ENCODE measurements around the gene TEKT4. TPM values are rescaled to one million over a fixed set of nuclear protein-coding genes. Genes with fewer than 3 reads are reported as not detected.
A peak's percentile ranks its signal among the peaks of the same experiment; 100 is the strongest.

Gene TEKT4
- total and polyA plus RNA-seq, 10 donors = not detected

DNA sequence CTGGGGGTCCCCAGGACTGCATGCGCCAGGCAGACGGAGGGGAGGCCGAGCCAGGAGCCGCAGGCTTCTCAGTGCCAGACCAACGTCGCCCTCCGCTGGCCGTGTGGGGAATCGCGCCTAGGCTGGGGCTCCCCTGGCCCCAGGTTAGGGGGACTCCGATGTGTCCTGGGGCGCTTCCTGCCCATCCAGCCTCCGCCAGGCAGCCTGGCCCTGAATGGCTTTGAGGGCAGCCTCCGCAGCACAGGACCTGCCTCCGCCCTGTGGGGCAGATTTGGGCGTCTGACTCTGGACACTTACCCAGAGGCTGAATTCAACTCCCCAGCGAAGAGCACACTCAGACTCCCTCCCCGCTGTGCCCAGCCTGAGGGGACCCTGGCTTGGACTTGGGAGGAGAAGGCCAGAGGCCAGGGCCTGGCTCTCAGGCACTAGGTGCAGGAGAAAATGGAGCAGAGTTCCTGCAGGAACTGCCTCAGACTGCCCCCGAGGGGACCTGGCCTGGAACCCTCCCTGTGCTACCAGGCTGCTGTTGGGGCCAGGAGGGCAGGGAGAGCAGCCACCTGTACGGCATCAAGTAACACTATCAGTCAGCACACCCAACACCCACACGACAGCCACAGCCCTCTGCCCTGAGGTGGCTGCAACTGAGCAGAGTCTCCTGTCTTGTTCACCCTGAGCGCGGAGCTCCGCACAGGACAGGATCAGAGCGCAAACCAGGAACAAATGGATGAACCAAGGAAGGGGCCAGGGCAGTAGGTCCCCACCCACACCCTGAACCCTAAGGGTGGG is 597 bp upstream of the TEKT4 start:
- TF ChIP-seq POLR2A (IDR thresholded peaks at IDR 0.05) = no peak
- TF ChIP-seq, protein P1, sequence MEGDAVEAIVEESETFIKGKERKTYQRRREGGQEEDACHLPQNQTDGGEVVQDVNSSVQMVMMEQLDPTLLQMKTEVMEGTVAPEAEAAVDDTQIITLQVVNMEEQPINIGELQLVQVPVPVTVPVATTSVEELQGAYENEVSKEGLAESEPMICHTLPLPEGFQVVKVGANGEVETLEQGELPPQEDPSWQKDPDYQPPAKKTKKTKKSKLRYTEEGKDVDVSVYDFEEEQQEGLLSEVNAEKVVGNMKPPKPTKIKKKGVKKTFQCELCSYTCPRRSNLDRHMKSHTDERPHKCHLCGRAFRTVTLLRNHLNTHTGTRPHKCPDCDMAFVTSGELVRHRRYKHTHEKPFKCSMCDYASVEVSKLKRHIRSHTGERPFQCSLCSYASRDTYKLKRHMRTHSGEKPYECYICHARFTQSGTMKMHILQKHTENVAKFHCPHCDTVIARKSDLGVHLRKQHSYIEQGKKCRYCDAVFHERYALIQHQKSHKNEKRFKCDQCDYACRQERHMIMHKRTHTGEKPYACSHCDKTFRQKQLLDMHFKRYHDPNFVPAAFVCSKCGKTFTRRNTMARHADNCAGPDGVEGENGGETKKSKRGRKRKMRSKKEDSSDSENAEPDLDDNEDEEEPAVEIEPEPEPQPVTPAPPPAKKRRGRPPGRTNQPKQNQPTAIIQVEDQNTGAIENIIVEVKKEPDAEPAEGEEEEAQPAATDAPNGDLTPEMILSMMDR (IDR thresholded peaks at IDR 0.05 in 8 of 11, conservative IDR thresholded peaks at IDR 0.05 in 3 of 11) = peak in 5 of 11 experiments; percentile 26 to 38 (median 31)
- intact Hi-C loops (cut with DNase I; ENCODE audit: low total_unique reads) = no loop called here

DNA sequence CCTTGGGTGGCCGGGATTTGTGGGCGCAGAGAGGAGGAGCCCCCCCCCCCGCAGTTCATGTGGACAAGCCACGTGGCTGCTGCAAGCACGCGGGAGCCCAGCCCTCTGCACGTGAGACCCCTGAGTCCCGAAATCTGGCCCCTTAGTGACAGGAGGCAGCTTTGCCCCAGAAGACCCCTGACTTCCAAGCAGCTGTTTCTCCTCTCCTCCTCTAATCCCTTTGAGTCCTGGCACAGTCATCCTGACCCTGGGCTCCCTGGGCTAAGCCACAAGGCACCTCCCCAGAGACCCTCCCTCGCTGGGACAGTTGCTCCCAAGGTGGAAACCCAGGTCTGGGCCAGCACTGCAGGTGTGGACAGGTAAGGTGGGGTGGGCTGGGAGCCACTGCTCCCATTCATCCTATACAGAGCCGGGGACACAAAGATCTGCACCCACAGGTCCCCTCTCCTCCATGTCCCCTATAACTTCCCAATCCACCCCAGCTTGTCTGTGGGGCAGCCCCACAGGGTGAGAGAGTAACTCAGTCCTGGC is 923 bp downstream of the TEKT4 start:
- no peak for TF ChIP-seq POLR2A (IDR thresholded peaks at IDR 0.05)
- no peak for TF ChIP-seq POLR2AphosphoS5 (IDR thresholded peaks at IDR 0.05)
- TF ChIP-seq, protein P1 (IDR thresholded peaks at IDR 0.05 in 8 of 11, conservative IDR thresholded peaks at IDR 0.05 in 3 of 11) = no peak
- WGBS, 5 donors = 70 to 81% (median 77%) methylated on average over 4 to 10 of the region's 10 CpGs
- H3K27ac ChIP-seq = no peak overlapping the region
- H3K36me3 ChIP-seq = no peaks in the 10 kb centered on the region
- no peaks in the 10 kb centered on the region for H3K9me3 ChIP-seq
- intact Hi-C loops (cut with DNase I; ENCODE audit: low total_unique reads) = no loop called here
- DNase-seq = peak; percentile 61
- peaks cover 0 to 70% (median 21%) of the 10 kb centered on the region in 7 donors for H3K27me3 ChIP-seq (replicated peaks in 1 of 7)
- no peak overlapping the region for H3K4me3 ChIP-seq
- peaks cover 0 to 6% (median 0%) of the 10 kb centered on the region in 6 donors for H3K4me1 ChIP-seq

More for the DNA sequence above, 597 bp upstream of the TEKT4 start:
- Histone ChIP-seq H3K27ac (no peak overlapping the region), H3K27me3 (replicated peaks in 1 of 7) (peaks cover 0 to 72% (median 21%) of the 10 kb centered on the region in 7 donors), H3K9me3 (no peaks in the 10 kb centered on the region), H3K4me3 (no peak overlapping the region), H3K36me3 (no peaks in the 10 kb centered on the region), H3K4me1 (peaks cover 0 to 6% (median 0%) of the 10 kb centered on the region in 6 donors)
- peak; percentile 61 for DNase-seq
- 30 to 42% (median 37%) methylated on average over 17 to 25 of the region's 25 CpGs for WGBS, 5 donors

DNA sequence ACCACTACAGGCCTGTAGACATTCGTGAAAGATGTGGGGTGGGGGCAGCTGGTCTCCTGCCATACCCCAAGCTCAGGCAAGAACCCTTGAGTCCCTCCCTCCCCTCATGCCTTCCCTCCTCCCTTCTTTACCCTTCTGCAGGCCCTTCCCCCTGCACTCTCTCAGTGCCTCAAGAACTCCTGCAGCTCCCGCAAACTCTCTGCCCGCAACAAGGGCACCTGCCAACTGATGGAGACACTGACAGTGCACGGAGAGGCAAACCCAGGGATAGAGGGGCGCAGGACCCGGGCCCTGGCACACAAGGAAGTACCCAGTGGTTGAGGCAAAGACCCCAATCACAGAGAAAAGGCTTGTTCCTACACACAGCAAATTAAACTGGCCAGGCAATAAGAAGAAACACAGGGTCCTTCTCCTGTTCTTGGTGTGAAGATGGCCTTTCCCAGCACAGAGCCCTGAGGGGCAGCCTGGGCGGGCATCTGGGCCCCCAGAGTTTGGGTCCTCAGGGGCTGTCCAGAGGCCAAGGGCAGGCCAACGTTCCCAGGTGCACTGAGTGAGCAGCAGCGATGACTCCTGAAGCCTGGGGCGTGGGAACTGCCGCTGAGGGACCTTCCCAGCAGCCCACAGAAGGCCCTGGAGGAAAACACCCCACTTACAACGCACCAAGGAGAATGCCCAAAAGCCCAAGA is 1.6 kb downstream of the TEKT4 start:
- intact Hi-C loops (cut with DNase I; ENCODE audit: low total_unique reads) = no loop called here
- H3K27ac ChIP-seq = no peak overlapping the region
- TF ChIP-seq POLR2AphosphoS5 (IDR thresholded peaks at IDR 0.05) (no peak), POLR2A (IDR thresholded peaks at IDR 0.05) (no peak)
- TF ChIP-seq, protein P1 (IDR thresholded peaks at IDR 0.05 in 8 of 11, conservative IDR thresholded peaks at IDR 0.05 in 3 of 11) = no peak
- peak; percentile 68 for DNase-seq
- H3K36me3 ChIP-seq = no peaks in the 10 kb centered on the region
- no peak overlapping the region for H3K4me3 ChIP-seq
- H3K27me3 ChIP-seq (replicated peaks in 1 of 7) = peaks cover 0 to 70% (median 21%) of the 10 kb centered on the region in 7 donors
- WGBS, 5 donors = 76 to 86% (median 82%) methylated on average over 12 of the region's 12 CpGs
- H3K4me1 ChIP-seq = peaks cover 0 to 6% (median 0%) of the 10 kb centered on the region in 6 donors
- H3K9me3 ChIP-seq = no peaks in the 10 kb centered on the region
